Fibroblast of skin of back (primary cell): ENCODE results near the gene CHRNB1.

Experiments
- DNase-seq: peaks from one replicate; pipeline ENCODE4 v3.0.0-alpha.2; 2013

Gene CHRNB1

GRCh38 chr17:7486181-7486580 is 41.3 kb downstream of the CHRNB1 start:
- DNase-seq, result no peak

DNA sequence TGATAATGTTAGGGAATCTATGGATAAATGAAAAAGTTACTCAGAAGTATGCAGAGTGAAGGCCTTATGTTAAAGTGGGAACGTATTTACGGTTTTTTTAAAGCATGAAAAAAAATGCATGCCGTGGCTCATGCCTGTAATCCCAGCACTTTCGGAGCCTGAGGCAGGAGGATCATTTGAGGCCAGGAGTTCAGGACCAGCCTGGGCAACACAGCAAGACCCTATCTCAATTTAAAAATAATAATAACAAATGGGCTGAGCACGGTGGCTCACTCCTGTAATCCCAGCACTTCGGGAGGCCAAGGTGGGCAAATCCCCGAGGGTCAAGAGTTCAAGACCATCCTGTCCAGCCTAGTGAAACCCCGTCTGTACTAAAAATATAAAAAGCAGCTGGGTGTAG is 45.3 kb downstream of the CHRNB1 start:
- DNase-seq, result no peak

- DNase-seq, result no peak
Observed at GRCh38 chr17:7491583-7491982, 46.7 kb downstream of the CHRNB1 start.

DNA sequence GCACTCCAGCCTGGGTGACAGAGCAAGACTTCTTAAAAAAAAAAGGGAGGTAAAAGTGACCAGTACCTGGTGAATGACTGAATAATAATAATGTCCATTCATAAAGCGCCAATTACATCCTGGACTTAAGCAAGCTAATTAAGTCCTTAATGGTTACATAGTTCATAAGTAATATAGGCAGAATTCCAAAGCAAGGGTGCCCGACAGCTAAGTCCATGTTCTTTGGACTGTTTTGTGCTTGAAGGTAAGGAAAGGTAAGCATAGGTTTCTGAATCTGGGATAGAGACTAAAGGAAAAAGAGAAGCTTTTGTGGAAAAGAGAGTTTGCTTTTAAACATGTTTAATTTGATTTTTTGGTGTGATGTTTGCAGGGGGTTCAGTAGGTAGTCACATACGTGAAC is 49.1 kb downstream of the CHRNB1 start:
- DNase-seq, result no peak

DNA sequence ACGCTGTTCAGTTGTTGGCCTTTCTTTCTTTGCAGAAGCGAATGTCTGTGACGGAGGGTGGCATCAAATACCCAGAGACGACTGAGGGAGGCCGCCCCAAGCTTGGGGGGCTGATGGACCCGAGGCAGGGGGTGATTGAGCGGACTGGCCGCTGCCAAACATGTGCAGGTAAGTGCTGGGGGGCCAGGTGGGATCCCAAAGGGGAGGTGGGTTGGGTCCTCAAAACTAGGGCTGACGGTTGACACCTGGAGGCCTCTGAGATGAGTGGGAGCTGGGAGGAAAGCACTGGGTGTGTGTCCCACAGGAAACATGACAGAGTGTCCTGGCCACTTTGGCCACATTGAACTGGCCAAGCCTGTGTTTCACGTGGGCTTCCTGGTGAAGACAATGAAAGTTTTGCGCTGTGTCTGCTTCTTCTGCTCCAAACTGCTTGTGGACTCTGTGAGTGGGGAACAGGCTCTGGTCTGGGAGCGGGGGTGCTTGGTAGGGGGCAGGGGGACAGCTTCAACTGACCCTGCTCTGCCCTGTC is 51.1 kb downstream of the CHRNB1 start:
- no peak for DNase-seq

DNA sequence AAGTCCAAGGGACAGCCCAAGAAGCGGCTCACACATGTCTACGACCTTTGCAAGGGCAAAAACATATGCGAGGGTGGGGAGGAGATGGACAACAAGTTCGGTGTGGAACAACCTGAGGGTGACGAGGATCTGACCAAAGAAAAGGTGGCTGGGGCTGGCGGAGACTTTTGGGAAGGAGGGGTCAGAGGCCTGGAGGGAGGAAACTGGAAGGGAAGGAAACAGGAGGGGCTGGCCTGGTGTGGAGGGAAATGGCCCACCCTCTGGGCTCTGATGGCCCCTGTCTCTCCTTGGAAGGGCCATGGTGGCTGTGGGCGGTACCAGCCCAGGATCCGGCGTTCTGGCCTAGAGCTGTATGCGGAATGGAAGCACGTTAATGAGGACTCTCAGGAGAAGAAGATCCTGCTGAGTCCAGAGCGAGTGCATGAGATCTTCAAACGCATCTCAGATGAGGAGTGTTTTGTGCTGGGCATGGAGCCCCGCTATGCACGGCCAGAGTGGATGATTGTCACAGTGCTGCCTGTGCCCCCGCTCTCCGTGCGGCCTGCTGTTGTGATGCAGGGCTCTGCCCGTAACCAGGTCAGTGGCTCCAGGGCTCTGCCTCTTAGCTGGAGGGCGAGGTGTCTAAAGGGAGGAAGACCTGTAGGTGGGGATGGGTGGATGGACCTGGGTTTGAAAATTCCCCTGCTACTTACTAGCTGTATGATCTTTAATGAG is 51.8 kb downstream of the CHRNB1 start:
- no peak for DNase-seq

GRCh38 chr17:7497228-7497627 is 52.4 kb downstream of the CHRNB1 start:
- no peak for DNase-seq

- DNase-seq, result no peak
Observed at GRCh38 chr17:7497636-7498035, 52.8 kb downstream of the CHRNB1 start.

DNA sequence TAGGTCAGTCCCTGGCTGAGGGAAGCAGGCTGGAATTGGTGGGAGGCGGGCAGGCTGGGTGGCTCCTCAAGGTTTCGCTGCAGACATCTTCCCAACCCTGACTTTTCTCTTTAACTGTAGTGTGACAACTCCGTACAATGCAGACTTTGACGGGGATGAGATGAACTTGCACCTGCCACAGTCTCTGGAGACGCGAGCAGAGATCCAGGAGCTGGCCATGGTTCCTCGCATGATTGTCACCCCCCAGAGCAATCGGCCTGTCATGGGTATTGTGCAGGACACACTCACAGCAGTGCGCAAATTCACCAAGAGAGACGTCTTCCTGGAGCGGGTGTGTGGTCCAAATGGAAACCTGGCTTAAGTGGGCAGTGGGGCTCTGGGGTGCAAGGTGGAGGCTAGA is 54.3 kb downstream of the CHRNB1 start:
- DNase-seq, result no peak

DNA sequence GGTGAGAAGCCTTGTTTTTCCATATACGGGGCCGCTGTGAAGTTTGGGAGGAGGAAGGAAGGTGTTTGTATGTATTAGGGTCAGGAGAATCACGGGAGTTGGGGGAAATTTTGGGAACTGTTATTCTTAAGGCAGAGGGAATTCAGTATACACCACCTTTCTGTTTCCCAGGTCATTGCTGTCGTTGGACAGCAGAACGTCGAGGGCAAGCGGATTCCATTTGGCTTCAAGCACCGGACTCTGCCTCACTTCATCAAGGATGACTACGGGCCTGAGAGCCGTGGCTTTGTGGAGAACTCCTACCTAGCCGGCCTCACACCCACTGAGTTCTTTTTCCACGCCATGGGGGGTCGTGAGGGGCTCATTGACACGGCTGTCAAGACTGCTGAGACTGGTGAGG is 56.9 kb downstream of the CHRNB1 start:
- no peak for DNase-seq

DNA sequence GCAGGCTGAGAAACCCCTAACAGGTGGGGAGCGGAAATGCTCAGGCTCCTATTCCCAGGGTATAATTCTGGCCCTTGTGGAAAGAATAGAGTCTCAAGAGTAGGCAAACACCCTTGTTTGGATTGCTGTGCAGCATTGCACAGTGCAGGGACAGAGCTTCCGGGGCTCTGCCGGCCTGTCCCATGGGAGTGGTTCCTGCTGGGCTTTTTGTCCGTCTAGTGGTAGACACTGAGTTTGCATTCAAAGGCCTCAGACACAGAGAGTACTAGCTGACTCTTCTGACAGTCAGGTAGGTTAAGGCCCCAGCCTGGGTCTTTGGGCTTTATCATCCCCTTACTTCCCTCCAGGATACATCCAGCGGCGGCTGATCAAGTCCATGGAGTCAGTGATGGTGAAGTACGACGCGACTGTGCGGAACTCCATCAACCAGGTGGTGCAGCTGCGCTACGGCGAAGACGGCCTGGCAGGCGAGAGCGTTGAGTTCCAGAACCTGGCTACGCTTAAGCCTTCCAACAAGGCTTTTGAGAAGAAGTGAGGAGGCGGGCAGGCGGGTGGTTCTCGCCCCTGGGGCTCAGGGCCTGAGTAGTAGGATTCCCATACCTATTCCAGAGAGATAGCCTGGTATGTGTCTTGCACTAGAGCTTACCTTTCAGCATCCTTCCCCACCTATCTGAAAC is 57.4 kb downstream of the CHRNB1 start:
- DNase-seq, result no peak

- no peak for DNase-seq
Observed at GRCh38 chr17:7502987-7503386, 58.1 kb downstream of the CHRNB1 start.

DNA sequence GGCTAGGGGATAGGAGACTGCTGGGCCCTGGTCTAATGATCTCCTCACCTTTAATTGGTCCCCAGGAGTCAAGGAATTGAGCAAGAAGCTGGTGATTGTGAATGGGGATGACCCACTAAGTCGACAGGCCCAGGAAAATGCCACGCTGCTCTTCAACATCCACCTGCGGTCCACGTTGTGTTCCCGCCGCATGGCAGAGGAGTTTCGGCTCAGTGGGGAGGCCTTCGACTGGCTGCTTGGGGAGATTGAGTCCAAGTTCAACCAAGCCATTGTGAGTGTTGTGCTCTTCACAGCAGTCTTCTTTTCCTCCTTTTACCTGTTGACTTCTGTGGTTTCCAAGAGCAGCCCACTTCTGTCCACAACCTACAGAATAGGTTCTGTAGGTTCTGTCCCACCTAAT is 58.7 kb downstream of the CHRNB1 start:
- no peak for DNase-seq
